ENCODE results near the gene RARA.

Gene RARA

GRCh38 chr17:40309031-40309948, at the start of gene RARA:
Gene RARA (plus strand): TSS chr17:40309180. CDS start chr17:40331219, 22,039 bp downstream.
- no peak within 1 kb of the TSS for H3K27ac ChIP-seq (ENCODE audit: low read depth, low read length)
- H3K27me3 ChIP-seq (ENCODE audit: control insufficient read depth, insufficient read depth, low read length) = no peaks in the 10 kb centered on the region
- H3K9ac ChIP-seq (ENCODE audit: low read length) = peak within 1 kb of the TSS; percentile 19
- no peaks in the 10 kb centered on the region for H3K36me3 ChIP-seq (ENCODE audit: control insufficient read depth, insufficient read depth, low read length)
- peak within 1 kb of the TSS; percentile 69 for H3K4me3 ChIP-seq (ENCODE audit: low read length)
- peaks cover 38% of the 10 kb centered on the region for H3K4me1 ChIP-seq (ENCODE audit: control insufficient read depth, insufficient read depth, low read length)

GRCh38 chr17:40259505-40259904, 49.5 kb upstream of the RARA start:
- Histone ChIP-seq H3K4me1 (ENCODE audit: control insufficient read depth, insufficient read depth, low read length) (no peaks in the 10 kb centered on the region), H3K27ac (ENCODE audit: low read depth, low read length) (no peak overlapping the region), H3K9ac (ENCODE audit: low read length) (no peak overlapping the region), H3K36me3 (ENCODE audit: control insufficient read depth, insufficient read depth, low read length) (peaks cover 8% of the 10 kb centered on the region), H3K27me3 (ENCODE audit: control insufficient read depth, insufficient read depth, low read length) (no peaks in the 10 kb centered on the region), H3K4me3 (ENCODE audit: low read length) (no peak overlapping the region)

- H3K36me3 ChIP-seq (ENCODE audit: control insufficient read depth, insufficient read depth, low read length) = peaks cover 14% of the 10 kb centered on the region
Measured at GRCh38 chr17:40260528-40260927, 48.5 kb upstream of the RARA start.

GRCh38 chr17:40264458-40265185, 44.4 kb upstream of the RARA start:
- Histone ChIP-seq H3K4me1 (ENCODE audit: control insufficient read depth, insufficient read depth, low read length) (no peaks in the 10 kb centered on the region), H3K9ac (ENCODE audit: low read length) (no peak overlapping the region), H3K36me3 (ENCODE audit: control insufficient read depth, insufficient read depth, low read length) (peaks cover 17% of the 10 kb centered on the region), H3K27me3 (ENCODE audit: control insufficient read depth, insufficient read depth, low read length) (no peaks in the 10 kb centered on the region), H3K27ac (ENCODE audit: low read depth, low read length) (no peak overlapping the region), H3K4me3 (ENCODE audit: low read length) (no peak overlapping the region)

More at GRCh38 chr17:40260528-40260927, 48.5 kb upstream of the RARA start:
- H3K4me1 ChIP-seq (ENCODE audit: control insufficient read depth, insufficient read depth, low read length) = no peaks in the 10 kb centered on the region
- H3K27ac ChIP-seq (ENCODE audit: low read depth, low read length) = no peak overlapping the region
- no peak overlapping the region for H3K9ac ChIP-seq (ENCODE audit: low read length)
- H3K27me3 ChIP-seq (ENCODE audit: control insufficient read depth, insufficient read depth, low read length) = no peaks in the 10 kb centered on the region
- no peak overlapping the region for H3K4me3 ChIP-seq (ENCODE audit: low read length)

GRCh38 chr17:40265337-40265736, 43.6 kb upstream of the RARA start:
- Histone ChIP-seq H3K36me3 (ENCODE audit: control insufficient read depth, insufficient read depth, low read length) (peaks cover 17% of the 10 kb centered on the region), H3K27me3 (ENCODE audit: control insufficient read depth, insufficient read depth, low read length) (no peaks in the 10 kb centered on the region)

GRCh38 chr17:40266882-40267281, 42.1 kb upstream of the RARA start:
- no peak overlapping the region for H3K27ac ChIP-seq (ENCODE audit: low read depth, low read length)

More at GRCh38 chr17:40265337-40265736, 43.6 kb upstream of the RARA start:
- Histone ChIP-seq H3K9ac (ENCODE audit: low read length) (no peak overlapping the region), H3K4me1 (ENCODE audit: control insufficient read depth, insufficient read depth, low read length) (no peaks in the 10 kb centered on the region), H3K27ac (ENCODE audit: low read depth, low read length) (no peak overlapping the region), H3K4me3 (ENCODE audit: low read length) (no peak overlapping the region)

GRCh38 chr17:40268141-40268712, 40.8 kb upstream of the RARA start:
- peaks cover 12% of the 10 kb centered on the region for H3K36me3 ChIP-seq (ENCODE audit: control insufficient read depth, insufficient read depth, low read length)
- H3K9ac ChIP-seq (ENCODE audit: low read length) = no peak overlapping the region
- H3K27ac ChIP-seq (ENCODE audit: low read depth, low read length) = no peak overlapping the region

More at GRCh38 chr17:40266882-40267281, 42.1 kb upstream of the RARA start:
- Histone ChIP-seq H3K27me3 (ENCODE audit: control insufficient read depth, insufficient read depth, low read length) (no peaks in the 10 kb centered on the region), H3K4me3 (ENCODE audit: low read length) (no peak overlapping the region), H3K36me3 (ENCODE audit: control insufficient read depth, insufficient read depth, low read length) (peaks cover 17% of the 10 kb centered on the region), H3K9ac (ENCODE audit: low read length) (no peak overlapping the region), H3K4me1 (ENCODE audit: control insufficient read depth, insufficient read depth, low read length) (no peaks in the 10 kb centered on the region)

GRCh38 chr17:40278414-40278813, 30.6 kb upstream of the RARA start:
- H3K4me1 ChIP-seq (ENCODE audit: control insufficient read depth, insufficient read depth, low read length) = no peaks in the 10 kb centered on the region
- no peak overlapping the region for H3K9ac ChIP-seq (ENCODE audit: low read length)
- H3K27me3 ChIP-seq (ENCODE audit: control insufficient read depth, insufficient read depth, low read length) = no peaks in the 10 kb centered on the region
- H3K27ac ChIP-seq (ENCODE audit: low read depth, low read length) = no peak overlapping the region
- peaks cover 27% of the 10 kb centered on the region for H3K36me3 ChIP-seq (ENCODE audit: control insufficient read depth, insufficient read depth, low read length)
- H3K4me3 ChIP-seq (ENCODE audit: low read length) = no peak overlapping the region

More at GRCh38 chr17:40268141-40268712, 40.8 kb upstream of the RARA start:
- Histone ChIP-seq H3K27me3 (ENCODE audit: control insufficient read depth, insufficient read depth, low read length) (no peaks in the 10 kb centered on the region), H3K4me3 (ENCODE audit: low read length) (no peak overlapping the region), H3K4me1 (ENCODE audit: control insufficient read depth, insufficient read depth, low read length) (no peaks in the 10 kb centered on the region)

GRCh38 chr17:40279402-40279801, 29.6 kb upstream of the RARA start:
- peaks cover 21% of the 10 kb centered on the region for H3K36me3 ChIP-seq (ENCODE audit: control insufficient read depth, insufficient read depth, low read length)
- no peaks in the 10 kb centered on the region for H3K27me3 ChIP-seq (ENCODE audit: control insufficient read depth, insufficient read depth, low read length)
- H3K9ac ChIP-seq (ENCODE audit: low read length) = no peak overlapping the region
- no peaks in the 10 kb centered on the region for H3K4me1 ChIP-seq (ENCODE audit: control insufficient read depth, insufficient read depth, low read length)
- no peak overlapping the region for H3K4me3 ChIP-seq (ENCODE audit: low read length)
- no peak overlapping the region for H3K27ac ChIP-seq (ENCODE audit: low read depth, low read length)

GRCh38 chr17:40281663-40282062, 27.3 kb upstream of the RARA start:
- Histone ChIP-seq H3K4me1 (ENCODE audit: control insufficient read depth, insufficient read depth, low read length) (no peaks in the 10 kb centered on the region), H3K4me3 (ENCODE audit: low read length) (no peak overlapping the region), H3K36me3 (ENCODE audit: control insufficient read depth, insufficient read depth, low read length) (peaks cover 14% of the 10 kb centered on the region), H3K27me3 (ENCODE audit: control insufficient read depth, insufficient read depth, low read length) (no peaks in the 10 kb centered on the region), H3K27ac (ENCODE audit: low read depth, low read length) (no peak overlapping the region), H3K9ac (ENCODE audit: low read length) (no peak overlapping the region)

GRCh38 chr17:40283662-40284061, 25.3 kb upstream of the RARA start:
- H3K4me3 ChIP-seq (ENCODE audit: low read length) = no peak overlapping the region
- no peaks in the 10 kb centered on the region for H3K27me3 ChIP-seq (ENCODE audit: control insufficient read depth, insufficient read depth, low read length)
- no peak overlapping the region for H3K9ac ChIP-seq (ENCODE audit: low read length)
- peaks cover 8% of the 10 kb centered on the region for H3K36me3 ChIP-seq (ENCODE audit: control insufficient read depth, insufficient read depth, low read length)
- H3K27ac ChIP-seq (ENCODE audit: low read depth, low read length) = no peak overlapping the region
- peaks cover 5% of the 10 kb centered on the region for H3K4me1 ChIP-seq (ENCODE audit: control insufficient read depth, insufficient read depth, low read length)

- Histone ChIP-seq H3K27me3 (ENCODE audit: control insufficient read depth, insufficient read depth, low read length) (no peaks in the 10 kb centered on the region), H3K4me1 (ENCODE audit: control insufficient read depth, insufficient read depth, low read length) (peaks cover 5% of the 10 kb centered on the region), H3K4me3 (ENCODE audit: low read length) (no peak overlapping the region), H3K27ac (ENCODE audit: low read depth, low read length) (peak overlapping the region; percentile 55), H3K36me3 (ENCODE audit: control insufficient read depth, insufficient read depth, low read length) (peaks cover 4% of the 10 kb centered on the region), H3K9ac (ENCODE audit: low read length) (no peak overlapping the region)
Measured at GRCh38 chr17:40284085-40284713, 24.8 kb upstream of the RARA start.
